Stomach (tissue), 4 donors: ENCODE data around the gene MAP3K14.

Source experiments
- CTCF ChIP-seq, 7 experiments: fragments of 450-650 bp in 4 of 7; fragments of 200-600 bp in 3 of 7; sonication (generic) in 3 of 7; IDR thresholded peaks; one replicate each; pipeline ENCODE4 v1.5.1; 2016 to 2019; ENCODE audit warnings: antibody characterized with exemption in 7 of 7, control low read depth in 2 of 7, mild to moderate bottlenecking in 1 of 7
- POLR2A ChIP-seq, 4 donors: fragments of 450-650 bp; IDR thresholded peaks; one replicate each; pipeline ENCODE4 v1.6.1; 2016; ENCODE audit warnings: antibody characterized with exemption in 4 of 4, control low read depth in 2 of 4, mild to moderate bottlenecking in 1 of 4, moderate library complexity in 1 of 4

GRCh38 chr17:45261577-45262515 is 55.0 kb downstream of the MAP3K14 start, which contains the start of gene SPATA32:
- no peak for TF ChIP-seq CTCF (IDR thresholded peaks at IDR 0.05)
- no peak for TF ChIP-seq POLR2A (IDR thresholded peaks at IDR 0.05)
